Activated naive CD4-positive, alpha-beta T cell treated with anti-CD3 and anti-CD28 coated beads, Interleukin-2, amount 10 ng/mL, durations not matched to agents 7 days and 5 days (primary cell): Measurements from ENCODE around the gene CDS2.

Experiments
- CTCF ChIA-PET: fragments of 350-600 bp; sonication (Branson Sonifier 250); formaldehyde crosslinking; loops from one replicate; lab custom pipeline; 2021; ENCODE audit warnings: antibody characterized with exemption; lab: Charles Lee
- DNase-seq: peaks from one replicate; pipeline ENCODE4 v3.0.0-alpha.2; 2020
- H3K27ac Mint-ChIP-seq: one replicate; pipeline ENCODE4 v1.8.0; 2021; ENCODE audit warnings: mild to moderate bottlenecking, moderate library complexity, mixed read lengths
- H3K27me3 Mint-ChIP-seq: one replicate; pipeline ENCODE4 v1.8.0; 2021; ENCODE audit warnings: mild to moderate bottlenecking, mixed read lengths
- H3K36me3 Mint-ChIP-seq: one replicate; pipeline ENCODE4 v1.8.0; 2021; ENCODE audit warnings: mixed read lengths
- H3K4me1 Mint-ChIP-seq: one replicate; pipeline ENCODE4 v1.8.0; 2021; ENCODE audit warnings: mixed read lengths
- H3K4me3 Mint-ChIP-seq: one replicate; pipeline ENCODE4 v1.8.0; 2021; ENCODE audit warnings: mild to moderate bottlenecking, moderate library complexity, mixed read lengths
- H3K9me3 Mint-ChIP-seq: one replicate; pipeline ENCODE4 v1.8.0; 2021; ENCODE audit warnings: mixed read lengths

CDS2 gene

GRCh38 chr20:5150226-5151076 lies 23.6 kb downstream of the CDS2 start:
- Mint-ChIP-seq H3K36me3 (peaks cover 13% of the 10 kb centered on the region), H3K9me3 (no peaks in the 10 kb centered on the region), H3K4me1 (peaks cover 31% of the 10 kb centered on the region), H3K4me3 (no peak overlapping the region), H3K27me3 (no peaks in the 10 kb centered on the region), H3K27ac (no peak overlapping the region)
- DNase-seq, result no peak
- CTCF ChIA-PET, result no interaction called here

- no peak for DNase-seq
- Mint-ChIP-seq H3K9me3 (no peaks in the 10 kb centered on the region), H3K36me3 (peaks cover 10% of the 10 kb centered on the region), H3K27ac (no peak overlapping the region), H3K27me3 (no peaks in the 10 kb centered on the region), H3K4me3 (no peak overlapping the region), H3K4me1 (peaks cover 19% of the 10 kb centered on the region)
- CTCF ChIA-PET, result interaction anchor here (0.9 kb wide), 1 partner anchor 13 kb away, joined by 4 read pairs; no protein-coding TSS in a partner anchor
Measured at GRCh38 chr20:5153152-5153467, 26.3 kb downstream of the CDS2 start.

GRCh38 chr20:5153612-5154542 lies 27.1 kb downstream of the CDS2 start:
- peaks cover 10% of the 10 kb centered on the region for H3K36me3 Mint-ChIP-seq

GRCh38 chr20:5154543-5154925 lies 27.7 kb downstream of the CDS2 start:
- H3K4me1 Mint-ChIP-seq, result peaks cover 19% of the 10 kb centered on the region
- no peak overlapping the region for H3K27ac Mint-ChIP-seq

More at GRCh38 chr20:5153612-5154542, 27.1 kb downstream of the CDS2 start:
- Mint-ChIP-seq H3K4me1 (peaks cover 19% of the 10 kb centered on the region), H3K4me3 (no peak overlapping the region), H3K27me3 (no peaks in the 10 kb centered on the region), H3K9me3 (no peaks in the 10 kb centered on the region), H3K27ac (no peak overlapping the region)
- DNase-seq, result no peak
- CTCF ChIA-PET, result interaction anchor here (0.9 kb wide), 1 partner anchor 13 kb away, joined by 4 read pairs; no protein-coding TSS in a partner anchor

GRCh38 chr20:5155404-5155803 lies 28.6 kb downstream of the CDS2 start:
- peaks cover 10% of the 10 kb centered on the region for H3K36me3 Mint-ChIP-seq
- H3K27ac Mint-ChIP-seq, result no peak overlapping the region
- no peak overlapping the region for H3K4me3 Mint-ChIP-seq
- H3K27me3 Mint-ChIP-seq, result no peaks in the 10 kb centered on the region
- no peak for DNase-seq
- CTCF ChIA-PET, result no interaction called here
- peaks cover 20% of the 10 kb centered on the region for H3K4me1 Mint-ChIP-seq
- H3K9me3 Mint-ChIP-seq, result no peaks in the 10 kb centered on the region

More at GRCh38 chr20:5154543-5154925, 27.7 kb downstream of the CDS2 start:
- no peaks in the 10 kb centered on the region for H3K9me3 Mint-ChIP-seq
- DNase-seq, result no peak
- no peak overlapping the region for H3K4me3 Mint-ChIP-seq
- CTCF ChIA-PET, result no interaction called here
- H3K27me3 Mint-ChIP-seq, result no peaks in the 10 kb centered on the region
- peaks cover 10% of the 10 kb centered on the region for H3K36me3 Mint-ChIP-seq

- Mint-ChIP-seq H3K9me3 (no peaks in the 10 kb centered on the region), H3K4me3 (no peak overlapping the region), H3K27ac (no peak overlapping the region), H3K27me3 (no peaks in the 10 kb centered on the region), H3K36me3 (peaks cover 10% of the 10 kb centered on the region), H3K4me1 (peaks cover 24% of the 10 kb centered on the region)
- no peak for DNase-seq
- CTCF ChIA-PET, result interaction anchor here (0.9 to 1.5 kb wide), 2 partner anchors 8 to 13 kb away, joined by 4 read pairs; no protein-coding TSS in a partner anchor
Measured at GRCh38 chr20:5156675-5157448, 30.1 kb downstream of the CDS2 start.

- peaks cover 10% of the 10 kb centered on the region for H3K4me1 Mint-ChIP-seq
- no peaks in the 10 kb centered on the region for H3K9me3 Mint-ChIP-seq
- H3K36me3 Mint-ChIP-seq, result peaks cover 6% of the 10 kb centered on the region
- no peak overlapping the region for H3K27ac Mint-ChIP-seq
- H3K4me3 Mint-ChIP-seq, result no peak overlapping the region
- no peaks in the 10 kb centered on the region for H3K27me3 Mint-ChIP-seq
- DNase-seq, result no peak
- CTCF ChIA-PET, result no interaction called here
Measured at GRCh38 chr20:5159928-5160327, 33.1 kb downstream of the CDS2 start.

GRCh38 chr20:5160882-5161281 lies 34.1 kb downstream of the CDS2 start:
- H3K9me3 Mint-ChIP-seq, result no peaks in the 10 kb centered on the region
- H3K36me3 Mint-ChIP-seq, result peaks cover 4% of the 10 kb centered on the region
- no peak for DNase-seq
- CTCF ChIA-PET, result no interaction called here
- no peak overlapping the region for H3K27ac Mint-ChIP-seq
- no peaks in the 10 kb centered on the region for H3K27me3 Mint-ChIP-seq
- H3K4me1 Mint-ChIP-seq, result peaks cover 12% of the 10 kb centered on the region
- H3K4me3 Mint-ChIP-seq, result no peak overlapping the region

GRCh38 chr20:5161536-5162164 lies 34.8 kb downstream of the CDS2 start:
- Mint-ChIP-seq H3K4me3 (no peak overlapping the region), H3K27ac (no peak overlapping the region), H3K36me3 (peaks cover 4% of the 10 kb centered on the region), H3K27me3 (no peaks in the 10 kb centered on the region), H3K4me1 (peaks cover 19% of the 10 kb centered on the region), H3K9me3 (no peaks in the 10 kb centered on the region)
- DNase-seq, result no peak
- CTCF ChIA-PET, result no interaction called here

- no peaks in the 10 kb centered on the region for H3K9me3 Mint-ChIP-seq
- peaks cover 43% of the 10 kb centered on the region for H3K4me1 Mint-ChIP-seq
- DNase-seq, result no peak
- CTCF ChIA-PET, result interaction anchor here (1.1 to 1.2 kb wide), 2 partner anchors 9 to 38 kb away, joined by 3 to 4 read pairs; partner anchors contain the start of gene CDS2
- H3K27me3 Mint-ChIP-seq, result no peaks in the 10 kb centered on the region
- H3K27ac Mint-ChIP-seq, result no peak overlapping the region
- H3K4me3 Mint-ChIP-seq, result no peak overlapping the region
- H3K36me3 Mint-ChIP-seq, result peaks cover 7% of the 10 kb centered on the region
Measured at GRCh38 chr20:5164645-5165625, 38.1 kb downstream of the CDS2 start.

GRCh38 chr20:5168651-5169396 lies 42.0 kb downstream of the CDS2 start:
- CTCF ChIA-PET, result interaction anchor here (0.5 to 3.3 kb wide), 6 partner anchors 22 to 280 kb away, joined by 3 to 13 read pairs (median 3); partner anchors contain the start of gene CDS2
- Mint-ChIP-seq H3K27ac (peak overlapping the region; percentile 85), H3K4me3 (no peak overlapping the region), H3K36me3 (peaks cover 9% of the 10 kb centered on the region), H3K4me1 (peaks cover 46% of the 10 kb centered on the region), H3K9me3 (no peaks in the 10 kb centered on the region), H3K27me3 (no peaks in the 10 kb centered on the region)
- no peak for DNase-seq

GRCh38 chr20:5170341-5170740 lies 43.5 kb downstream of the CDS2 start:
- no peak for DNase-seq
- H3K9me3 Mint-ChIP-seq, result no peaks in the 10 kb centered on the region
- CTCF ChIA-PET, result interaction anchor here (1.1 to 3.3 kb wide), 2 partner anchors 13 to 22 kb away, joined by 4 to 13 read pairs; no protein-coding TSS in a partner anchor
- H3K4me1 Mint-ChIP-seq, result peaks cover 47% of the 10 kb centered on the region
- H3K27me3 Mint-ChIP-seq, result no peaks in the 10 kb centered on the region
- no peak overlapping the region for H3K27ac Mint-ChIP-seq
- H3K4me3 Mint-ChIP-seq, result no peak overlapping the region
- H3K36me3 Mint-ChIP-seq, result peaks cover 11% of the 10 kb centered on the region
